Stomach (tissue), 4 donors: Measurements from ENCODE around the gene NCKAP1.

ENCODE experiments used
- CTCF ChIP-seq, 7 experiments: fragments of 450-650 bp in 4 of 7; fragments of 200-600 bp in 3 of 7; sonication (generic) in 3 of 7; IDR thresholded peaks; one replicate each; pipeline ENCODE4 v1.5.1; 2016 to 2019; ENCODE audit warnings: antibody characterized with exemption in 7 of 7, control low read depth in 2 of 7, mild to moderate bottlenecking in 1 of 7
- EP300 ChIP-seq: sonication (generic); formaldehyde crosslinking; IDR thresholded peaks from one replicate; pipeline ENCODE4 v1.6.1; 2017; ENCODE audit warnings: antibody characterized with exemption
- POLR2A ChIP-seq, 4 donors: fragments of 450-650 bp; IDR thresholded peaks; one replicate each; pipeline ENCODE4 v1.6.1; 2016; ENCODE audit warnings: antibody characterized with exemption in 4 of 4, control low read depth in 2 of 4, mild to moderate bottlenecking in 1 of 4, moderate library complexity in 1 of 4
- POLR2AphosphoS5 ChIP-seq, 3 donors: sonication (generic); formaldehyde crosslinking; IDR thresholded peaks; one replicate each; pipeline ENCODE4 v1.6.1; 2016; ENCODE audit warnings: antibody characterized with exemption in 3 of 3

- no peak for TF ChIP-seq CTCF (IDR thresholded peaks at IDR 0.05)
- TF ChIP-seq POLR2AphosphoS5 (IDR thresholded peaks at IDR 0.05), result no peak
- TF ChIP-seq POLR2A (IDR thresholded peaks at IDR 0.05), result no peak
- TF ChIP-seq EP300, result no peak
Observed at GRCh38 chr2:182962641-182963040, 75.6 kb downstream of the NCKAP1 start.
